CD14-positive monocyte (primary cell): ENCODE results near the gene KLC4. TPM values are rescaled to one million over a fixed set of nuclear protein-coding genes. Genes with fewer than 3 reads are reported as not detected.
"Not testable (repeated sequence)": the region's sequence is repeated elsewhere in the genome, so short reads cannot be mapped to it uniquely, and the experiment has no call there.

ENCODE experiments used
- DNase-seq, 3 donors: peaks; one replicate each; pipeline ENCODE4 v3.0.0-alpha.2; 2011 to 2022
- H2AFZ ChIP-seq: 2 replicates; pipeline ENCODE4 v1.6.0; 2012; ENCODE audit warnings: mild to moderate bottlenecking, low read depth, low read length, inconsistent platforms; ENCODE audit not compliant: insufficient read depth, poor library complexity, severe bottlenecking
- H3K27ac ChIP-seq, 2 donors: 1 replicate in 1 of 2; 2 replicates in 1 of 2; pipeline ENCODE4 v1.5.1; 2012 to 2013; ENCODE audit warnings: low read length in 2 of 2, control low read depth in 1 of 2, inconsistent platforms in 1 of 2, low read depth in 1 of 2, mild to moderate bottlenecking in 1 of 2
- H3K27me3 ChIP-seq, 2 donors: one replicate each; pipeline versions ENCODE4 v1.6.0 to v1.6.1; 2011 to 2013; ENCODE audit warnings: low read length in 2 of 2; ENCODE audit not compliant: control insufficient read depth in 2 of 2, insufficient read depth in 2 of 2
- H3K36me3 ChIP-seq, 2 donors: replicated peaks in 1 of 2; 1 replicate in 1 of 2; 2 replicates in 1 of 2; pipeline versions ENCODE4 v1.5.1 to v1.6.1; 2012 to 2013; ENCODE audit warnings: low read length in 2 of 2, control low read depth in 1 of 2, inconsistent platforms in 1 of 2, mild to moderate bottlenecking in 1 of 2; ENCODE audit not compliant: insufficient read depth in 2 of 2, control insufficient read depth in 1 of 2
- H3K4me1 ChIP-seq, 2 donors: 1 replicate in 1 of 2; 2 replicates in 1 of 2; pipeline versions ENCODE4 v1.5.1 to v1.6.1; 2012 to 2013; ENCODE audit warnings: low read length in 2 of 2, control low read depth in 1 of 2, inconsistent platforms in 1 of 2, mild to moderate bottlenecking in 1 of 2, moderate library complexity in 1 of 2; ENCODE audit not compliant: insufficient read depth in 2 of 2, control insufficient read depth in 1 of 2
- H3K4me2 ChIP-seq: replicated peaks from 2 replicates; pipeline ENCODE3; 2012; ENCODE audit warnings: low read length, moderate library complexity, mild to moderate bottlenecking; ENCODE audit not compliant: poor library complexity, severe bottlenecking; ENCODE audit errors: extremely low read depth
- H3K4me3 ChIP-seq, 3 experiments: fragments of 200-600 bp in 1 of 3; sonication (generic) in 1 of 3; replicated peaks in 1 of 3; 1 replicate in 2 of 3; 2 replicates in 1 of 3; pipeline ENCODE4 v1.5.1; 2011 to 2013; ENCODE audit warnings: low read length in 3 of 3, mild to moderate bottlenecking in 3 of 3, control low read depth in 2 of 3, low read depth in 2 of 3, inconsistent platforms in 1 of 3, moderate library complexity in 1 of 3
- H3K79me2 ChIP-seq: 2 replicates; pipeline ENCODE4 v1.6.0; 2012; ENCODE audit warnings: mild to moderate bottlenecking, control low read depth, inconsistent platforms, low read length, moderate library complexity; ENCODE audit not compliant: insufficient read depth
- H3K9ac ChIP-seq: 2 replicates; pipeline ENCODE4 v1.6.0; 2017; ENCODE audit warnings: low read length, mild to moderate bottlenecking; ENCODE audit not compliant: insufficient read depth, poor library complexity, severe bottlenecking
- H3K9me3 ChIP-seq, 2 donors: replicated peaks in 1 of 2; 1 replicate in 1 of 2; 2 replicates in 1 of 2; pipeline versions ENCODE4 v1.5.1 to v1.6.1; 2012 to 2013; ENCODE audit warnings: low read length in 2 of 2, control low read depth in 1 of 2; ENCODE audit not compliant: control insufficient read depth in 1 of 2, insufficient read depth in 1 of 2
- H4K20me1 ChIP-seq: 2 replicates; pipeline ENCODE4 v1.6.0; 2012; ENCODE audit warnings: mild to moderate bottlenecking, low read length, control low read depth, moderate library complexity; ENCODE audit not compliant: insufficient read depth
- H3K27ac Mint-ChIP-seq, 7 donors: one replicate each; pipeline ENCODE4 v1.8.0; 2020; ENCODE audit warnings: mild to moderate bottlenecking in 7 of 7, mixed read lengths in 7 of 7, moderate library complexity in 6 of 7, inconsistent platforms in 2 of 7
- H3K27me3 Mint-ChIP-seq, 3 donors: one replicate each; pipeline ENCODE4 v1.8.0; 2021 to 2022; ENCODE audit warnings: low read depth in 3 of 3, mild to moderate bottlenecking in 3 of 3, mixed read lengths in 3 of 3, moderate library complexity in 3 of 3, inconsistent platforms in 1 of 3
- H3K36me3 Mint-ChIP-seq, 2 donors: one replicate each; pipeline ENCODE4 v1.8.0; 2020; ENCODE audit warnings: mixed read lengths in 2 of 2, inconsistent platforms in 1 of 2, mild to moderate bottlenecking in 1 of 2
- H3K4me1 Mint-ChIP-seq: one replicate; pipeline ENCODE4 v1.8.0; 2020; ENCODE audit warnings: mild to moderate bottlenecking, mixed read lengths
- H3K4me3 Mint-ChIP-seq, 2 donors: one replicate each; pipeline ENCODE4 v1.8.0; 2020; ENCODE audit warnings: mild to moderate bottlenecking in 2 of 2, mixed read lengths in 2 of 2, moderate library complexity in 1 of 2
- H3K9me3 Mint-ChIP-seq, 7 donors: one replicate each; pipeline ENCODE4 v1.8.0; 2020 to 2022; ENCODE audit warnings: mixed read lengths in 7 of 7, mild to moderate bottlenecking in 6 of 7, moderate library complexity in 6 of 7, inconsistent platforms in 2 of 7
- WGBS: methylation state at CpG from one replicate; pipeline ENCODE4 v1.1.5; 2013; ENCODE audit warnings: missing lambda C conversion rate; ENCODE audit not compliant: insufficient coverage; 5-methylcytosine and 5-hydroxymethylcytosine counted together
- intact Hi-C, 2 donors: fragments of 100-400 bp; cut with micrococcal nuclease; formaldehyde crosslinking; loops; one replicate each; pipeline versions ENCODE4 v1.15.0 to v1.15.1; 2023
- polyA plus RNA-seq, 3 donors: library from polyadenylated mRNA; depleted of rRNA in 1 of 3; unstranded in 2 of 3; stranded (reverse) in 1 of 3; fragments of 300-500 nt in 2 of 3; fragments of >200 nt in 1 of 3; fragmentation: Illumina TruSeq in 2 of 3; gene quantifications; 1 replicate in 2 of 3; 2 replicates in 1 of 3; pipeline ENCODE4 v1.2.3, GENCODE V29; 2012 to 2021
- TF ChIP-seq, protein P1 (sequence below): fragments of 200-600 bp; IDR thresholded peaks from one replicate; pipeline ENCODE4 v1.8.0; 2022; ENCODE audit warnings: antibody characterized with exemption, mild to moderate bottlenecking

The KLC4 gene
- polyA plus RNA-seq, 3 donors = 6.0 to 16.2 (median 6.1) TPM

DNA sequence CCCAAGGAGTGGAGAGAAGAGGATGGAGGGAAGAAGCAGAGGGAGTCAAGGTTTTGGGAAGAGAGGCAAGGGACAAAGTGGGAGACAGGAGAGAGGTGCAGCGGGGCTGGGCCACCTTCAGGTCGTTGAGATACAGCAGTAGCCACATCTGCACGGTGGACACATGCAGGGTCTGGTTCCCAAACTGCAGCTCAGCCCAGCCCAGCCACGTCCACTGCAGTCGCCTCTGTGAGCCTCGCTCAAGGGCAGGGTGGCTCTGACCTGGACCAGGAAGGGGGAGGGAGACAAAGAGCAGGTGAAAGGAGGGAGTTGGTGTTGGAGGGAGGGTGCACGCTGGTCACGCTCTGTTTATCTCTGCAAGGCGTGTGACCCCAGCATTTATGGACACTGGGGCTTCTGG, 20.7 kb upstream of the KLC4 start:
- no peaks in the 10 kb centered on the region for H3K4me1 Mint-ChIP-seq
- Histone ChIP-seq H3K27ac (peak overlapping the region in 1 of 2 donors; percentile 26), H3K36me3 (peaks cover 47 to 78% of the 10 kb centered on the region in 2 donors), H3K79me2 (no peaks in the 10 kb centered on the region), H3K9ac (no peak overlapping the region), H3K4me2 (no peak overlapping the region), H4K20me1 (no peaks in the 10 kb centered on the region), H3K9me3 (no peaks in the 10 kb centered on the region), H2AFZ (no peak overlapping the region), H3K4me3 (no peak overlapping the region), H3K27me3 (no peaks in the 10 kb centered on the region), H3K4me1 (no peaks in the 10 kb centered on the region)
- H3K36me3 Mint-ChIP-seq = peaks cover 66 to 96% of the 10 kb centered on the region in 2 donors
- peak overlapping the region in 1 of 7 donors; percentile 78 for H3K27ac Mint-ChIP-seq
- H3K27me3 Mint-ChIP-seq = peaks cover 0 to 4% (median 0%) of the 10 kb centered on the region in 3 donors
- H3K4me3 Mint-ChIP-seq = no peak overlapping the region
- no peak for DNase-seq
- no peaks in the 10 kb centered on the region for H3K9me3 Mint-ChIP-seq
- intact Hi-C loops = no loop called here
- TF ChIP-seq, protein P1, sequence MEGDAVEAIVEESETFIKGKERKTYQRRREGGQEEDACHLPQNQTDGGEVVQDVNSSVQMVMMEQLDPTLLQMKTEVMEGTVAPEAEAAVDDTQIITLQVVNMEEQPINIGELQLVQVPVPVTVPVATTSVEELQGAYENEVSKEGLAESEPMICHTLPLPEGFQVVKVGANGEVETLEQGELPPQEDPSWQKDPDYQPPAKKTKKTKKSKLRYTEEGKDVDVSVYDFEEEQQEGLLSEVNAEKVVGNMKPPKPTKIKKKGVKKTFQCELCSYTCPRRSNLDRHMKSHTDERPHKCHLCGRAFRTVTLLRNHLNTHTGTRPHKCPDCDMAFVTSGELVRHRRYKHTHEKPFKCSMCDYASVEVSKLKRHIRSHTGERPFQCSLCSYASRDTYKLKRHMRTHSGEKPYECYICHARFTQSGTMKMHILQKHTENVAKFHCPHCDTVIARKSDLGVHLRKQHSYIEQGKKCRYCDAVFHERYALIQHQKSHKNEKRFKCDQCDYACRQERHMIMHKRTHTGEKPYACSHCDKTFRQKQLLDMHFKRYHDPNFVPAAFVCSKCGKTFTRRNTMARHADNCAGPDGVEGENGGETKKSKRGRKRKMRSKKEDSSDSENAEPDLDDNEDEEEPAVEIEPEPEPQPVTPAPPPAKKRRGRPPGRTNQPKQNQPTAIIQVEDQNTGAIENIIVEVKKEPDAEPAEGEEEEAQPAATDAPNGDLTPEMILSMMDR = no peak
- 96% methylated on average over 8 of the region's 9 CpGs for WGBS

DNA sequence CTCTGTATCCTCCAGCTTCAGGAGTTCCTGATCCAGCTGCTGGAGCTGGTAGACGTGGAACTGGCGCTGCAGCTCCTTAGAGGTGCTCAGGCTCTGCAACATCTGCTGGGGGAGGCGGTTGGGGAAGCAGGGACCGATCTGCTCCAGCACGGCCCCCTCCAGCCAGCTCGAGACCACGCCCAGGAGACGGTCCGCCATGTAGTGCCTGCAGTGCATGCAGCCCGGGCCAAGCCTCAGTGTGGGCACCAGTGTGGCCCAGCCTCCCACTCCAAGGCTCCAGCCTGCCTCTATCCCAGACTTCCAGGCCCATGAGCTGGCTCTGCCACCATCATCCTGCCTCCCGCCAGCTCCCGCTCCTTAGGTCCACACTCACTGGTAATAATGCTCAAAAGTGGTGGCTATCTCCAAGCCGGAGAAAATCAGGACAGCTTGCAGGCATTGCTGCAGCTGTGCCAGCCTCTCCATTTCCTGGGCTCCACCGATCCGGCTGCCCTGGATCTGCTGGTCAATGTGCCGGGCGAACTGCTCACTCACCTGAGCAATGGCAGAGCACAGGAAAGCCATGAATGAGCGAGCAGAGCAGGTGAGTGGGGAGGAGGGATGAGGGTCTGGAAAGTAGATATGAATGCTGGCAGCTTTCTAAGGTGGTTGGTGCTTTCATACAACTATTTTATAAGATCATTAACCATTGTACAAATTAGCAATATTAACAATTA, 18.7 kb upstream of the KLC4 start:
- intact Hi-C loops = no loop called here
- no peaks in the 10 kb centered on the region for H3K79me2 ChIP-seq
- peaks cover 0 to 4% (median 0%) of the 10 kb centered on the region in 3 donors for H3K27me3 Mint-ChIP-seq
- H3K9me3 Mint-ChIP-seq = peaks cover 0 to 2% (median 0%) of the 10 kb centered on the region in 7 donors
- TF ChIP-seq, protein P1 = no peak
- H3K4me1 ChIP-seq = no peaks in the 10 kb centered on the region
- H3K27ac Mint-ChIP-seq = peak overlapping the region in 2 of 7 donors; percentile 48 to 60
- no peak overlapping the region for H3K9ac ChIP-seq
- H3K4me2 ChIP-seq = no peak overlapping the region
- H4K20me1 ChIP-seq = no peaks in the 10 kb centered on the region
- peaks cover 71 to 93% of the 10 kb centered on the region in 2 donors for H3K36me3 Mint-ChIP-seq
- H3K4me3 ChIP-seq = no peak overlapping the region
- H3K9me3 ChIP-seq = no peaks in the 10 kb centered on the region
- 95% methylated on average over 17 of the region's 18 CpGs for WGBS
- H3K27ac ChIP-seq = no peak overlapping the region
- no peak overlapping the region for H3K4me3 Mint-ChIP-seq
- H3K27me3 ChIP-seq = no peaks in the 10 kb centered on the region
- no peak overlapping the region for H2AFZ ChIP-seq
- H3K4me1 Mint-ChIP-seq = no peaks in the 10 kb centered on the region
- DNase-seq = no peak
- H3K36me3 ChIP-seq = peaks cover 48 to 76% of the 10 kb centered on the region in 2 donors

DNA sequence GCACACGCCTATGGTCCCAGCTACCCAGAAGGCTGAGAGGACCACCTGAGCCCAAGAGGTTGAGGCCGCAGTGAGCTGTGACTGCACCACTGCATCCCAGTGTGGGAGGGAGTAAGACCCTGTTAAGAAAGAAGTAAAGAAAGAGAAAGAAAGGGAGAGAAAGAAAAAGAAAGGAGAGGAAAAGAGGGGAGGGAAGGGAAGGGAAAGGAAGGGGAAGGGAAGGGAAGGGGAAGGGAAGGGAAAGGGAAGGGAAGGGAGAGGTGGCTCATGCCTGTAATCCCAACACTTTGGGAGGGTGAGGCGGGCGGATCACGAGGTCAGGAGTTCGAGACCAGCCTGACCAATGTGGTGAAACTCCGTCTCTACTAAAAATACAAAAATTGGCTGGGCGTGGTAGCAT, 18.0 kb upstream of the KLC4 start:
- H3K36me3 ChIP-seq = peaks cover 49 to 80% of the 10 kb centered on the region in 2 donors
- H3K4me1 ChIP-seq, DNase-seq, H3K9me3 ChIP-seq, H3K9me3 Mint-ChIP-seq, intact Hi-C loops, H3K27me3 ChIP-seq, H2AFZ ChIP-seq, H3K9ac ChIP-seq, H3K27me3 Mint-ChIP-seq, H3K27ac ChIP-seq, H3K79me2 ChIP-seq, H4K20me1 ChIP-seq, H3K4me2 ChIP-seq, H3K4me1 Mint-ChIP-seq, H3K4me3 Mint-ChIP-seq, H3K4me3 ChIP-seq: not testable (repeated sequence)
- H3K36me3 Mint-ChIP-seq = peaks cover 73 to 95% of the 10 kb centered on the region in 2 donors
- WGBS = 100% methylated on average over 1 of the region's 8 CpGs
- peak overlapping the region in 1 of 7 donors; percentile 49 for H3K27ac Mint-ChIP-seq
